ENCODE data around the gene SLMAP.

The SLMAP gene

DNA sequence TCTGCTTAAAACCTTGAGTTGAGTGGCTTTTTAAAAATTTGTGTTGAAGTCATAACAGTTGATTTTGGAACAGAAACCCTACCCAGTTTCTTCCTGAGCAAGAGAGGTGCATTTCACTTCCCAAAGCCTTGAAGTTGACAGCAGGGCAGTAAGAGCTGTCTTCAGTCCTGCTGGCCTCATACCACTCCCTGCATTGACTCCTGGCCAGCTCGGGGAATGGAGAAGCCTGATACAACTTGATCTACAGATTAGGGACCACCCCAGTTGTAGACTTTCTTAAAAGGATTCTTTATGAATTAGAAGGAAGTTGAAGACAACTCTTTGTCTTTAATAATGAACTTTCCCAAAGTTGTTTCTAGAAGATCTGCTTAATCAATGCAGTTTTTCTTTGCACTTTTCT, 161.5 kb downstream of the SLMAP start:
- Histone ChIP-seq H3K79me1 (replicated peaks; ENCODE audit: low read length, poor library complexity, severe bottlenecking) (peaks cover 6% of the 10 kb centered on the region), H3K14ac (ENCODE audit: low read length in 2 of 2) (no peak overlapping the region), H4K8ac (ENCODE audit: low read length) (no peak overlapping the region), H2BK120ac (ENCODE audit: low read depth, low read length) (no peak overlapping the region), H3K23ac (ENCODE audit: low read length in 2 of 2) (no peak overlapping the region), H4K91ac (ENCODE audit: low read length) (no peak overlapping the region), H2BK12ac (ENCODE audit: low read length in 2 of 2) (no peak overlapping the region), H3K9me3 (ENCODE audit: control insufficient read depth, low read length) (no peaks in the 10 kb centered on the region), H3K4ac (ENCODE audit: low read depth in 1 of 2, low read length in 2 of 2) (peak overlapping the region in 1 of 2 experiments; percentile 58), H3K4me3 (ENCODE audit: insufficient read depth in 1 of 2, low read depth in 1 of 2, low read length in 2 of 2) (no peak overlapping the region), H3K36me3 (ENCODE audit: control insufficient read depth in 1 of 2, insufficient read depth in 2 of 2, low read depth in 1 of 2, low read length in 2 of 2) (peaks cover 18 to 52% of the 10 kb centered on the region in 2 experiments), H3K4me1 (ENCODE audit: control insufficient read depth, insufficient read depth, low read depth, low read length) (no peaks in the 10 kb centered on the region), H2AK5ac (ENCODE audit: low read length, severe bottlenecking) (no peak overlapping the region), H3K18ac (ENCODE audit: low read depth in 1 of 2, low read length in 2 of 2) (peak overlapping the region in 1 of 2 experiments; percentile 57), H3K9ac (ENCODE audit: low read length) (peak overlapping the region; percentile 37), H3K4me2 (ENCODE audit: low read length, poor library complexity, severe bottlenecking) (no peak overlapping the region), H2AFZ (ENCODE audit: low read depth, low read length) (no peak overlapping the region), H3K27ac (ENCODE audit: low read length, poor library complexity, severe bottlenecking) (no peak overlapping the region), H2BK5ac (ENCODE audit: low read depth, low read length, poor library complexity, severe bottlenecking) (no peak overlapping the region), H3K27me3 (ENCODE audit: control insufficient read depth in 1 of 2, insufficient read depth in 1 of 2, low read length in 2 of 2) (no peaks in the 10 kb centered on the region), H2BK15ac (ENCODE audit: low read depth, poor library complexity, severe bottlenecking) (no peak overlapping the region)
- no CpG with 5 or more reads among the region's 1 CpG for WGBS
- DNase-seq: peak; percentile 40

DNA sequence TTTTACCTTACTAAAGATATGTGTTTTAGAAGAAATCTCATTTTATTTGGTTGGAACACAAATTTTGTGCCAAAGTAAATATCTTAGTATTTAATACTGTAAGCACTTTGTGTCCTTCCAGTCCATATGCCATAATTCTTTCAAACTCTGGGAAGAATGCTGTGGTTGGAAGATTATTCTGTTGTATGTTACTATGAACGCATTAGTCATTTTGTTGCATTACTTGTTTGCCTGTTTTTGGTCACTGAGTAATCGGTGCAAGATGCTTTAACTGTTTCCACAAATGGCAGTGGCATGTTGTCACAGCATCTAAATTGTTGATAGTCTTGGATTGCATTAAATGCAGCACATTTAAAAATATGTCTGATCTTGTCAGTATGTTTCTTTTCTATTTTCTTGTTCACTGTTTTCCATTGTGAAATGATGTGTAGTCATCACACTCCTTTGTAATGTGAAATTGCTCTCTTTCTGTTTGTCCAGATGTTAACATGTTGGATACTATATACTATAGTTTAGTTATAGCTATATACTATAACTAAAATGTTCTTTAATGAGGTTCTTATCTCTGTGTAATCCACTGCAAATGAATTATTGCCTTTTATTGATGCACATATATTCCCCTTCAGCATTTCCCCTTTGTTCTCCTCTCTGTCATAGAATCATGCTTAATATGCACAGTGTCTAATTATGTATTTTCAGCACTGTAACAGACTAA, 162.2 kb downstream of the SLMAP start:
- H3K4ac ChIP-seq (ENCODE audit: low read depth in 1 of 2, low read length in 2 of 2): no peak overlapping the region
- H2AK5ac ChIP-seq (ENCODE audit: low read length, severe bottlenecking): no peak overlapping the region
- H3K23ac ChIP-seq (ENCODE audit: low read length in 2 of 2): no peak overlapping the region
- H3K9me3 ChIP-seq (ENCODE audit: control insufficient read depth, low read length): no peaks in the 10 kb centered on the region
- no peak overlapping the region for H2BK120ac ChIP-seq (ENCODE audit: low read depth, low read length)
- H4K91ac ChIP-seq (ENCODE audit: low read length): no peak overlapping the region
- H3K4me3 ChIP-seq (ENCODE audit: insufficient read depth in 1 of 2, low read depth in 1 of 2, low read length in 2 of 2): no peak overlapping the region
- H3K4me1 ChIP-seq (ENCODE audit: control insufficient read depth, insufficient read depth, low read depth, low read length): no peaks in the 10 kb centered on the region
- H3K27ac ChIP-seq (ENCODE audit: low read length, poor library complexity, severe bottlenecking): no peak overlapping the region
- no peaks in the 10 kb centered on the region for H3K27me3 ChIP-seq (ENCODE audit: control insufficient read depth in 1 of 2, insufficient read depth in 1 of 2, low read length in 2 of 2)
- no peak overlapping the region for H4K8ac ChIP-seq (ENCODE audit: low read length)
- H3K4me2 ChIP-seq (ENCODE audit: low read length, poor library complexity, severe bottlenecking): no peak overlapping the region
- no peak overlapping the region for H2BK12ac ChIP-seq (ENCODE audit: low read length in 2 of 2)
- no peak overlapping the region for H2BK15ac ChIP-seq (ENCODE audit: low read depth, poor library complexity, severe bottlenecking)
- H2AFZ ChIP-seq (ENCODE audit: low read depth, low read length): no peak overlapping the region
- peak; percentile 92 for DNase-seq
- H3K18ac ChIP-seq (ENCODE audit: low read depth in 1 of 2, low read length in 2 of 2): no peak overlapping the region
- H2BK5ac ChIP-seq (ENCODE audit: low read depth, low read length, poor library complexity, severe bottlenecking): no peak overlapping the region
- H3K14ac ChIP-seq (ENCODE audit: low read length in 2 of 2): no peak overlapping the region
- peak overlapping the region; percentile 46 for H3K9ac ChIP-seq (ENCODE audit: low read length)
- peaks cover 6% of the 10 kb centered on the region for H3K79me1 ChIP-seq (replicated peaks; ENCODE audit: low read length, poor library complexity, severe bottlenecking)
- WGBS: 2% methylated on average over 2 of the region's 2 CpGs
- H3K36me3 ChIP-seq (ENCODE audit: control insufficient read depth in 1 of 2, insufficient read depth in 2 of 2, low read depth in 1 of 2, low read length in 2 of 2): peaks cover 18 to 53% of the 10 kb centered on the region in 2 experiments

DNA sequence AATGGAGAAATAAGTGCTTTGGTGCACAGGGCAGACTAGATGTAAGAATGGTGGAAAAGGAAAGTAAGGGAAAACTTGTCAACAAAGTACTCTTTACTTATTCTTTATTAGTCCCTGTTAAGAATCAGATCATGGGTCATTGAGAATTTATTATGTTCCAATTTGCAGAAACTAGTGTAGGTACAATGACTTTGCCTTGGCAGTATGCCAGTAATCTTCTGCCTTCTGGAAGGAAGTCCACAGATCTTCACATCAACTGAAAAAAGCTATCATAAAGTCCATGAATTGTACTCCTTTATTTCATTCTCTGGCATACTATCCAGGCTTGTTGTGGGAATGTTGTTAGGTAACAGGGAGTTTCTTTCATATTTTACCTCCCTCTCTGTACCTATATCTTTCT, 163.9 kb downstream of the SLMAP start:
- no peak overlapping the region for H4K8ac ChIP-seq (ENCODE audit: low read length)
- H3K9me3 ChIP-seq (ENCODE audit: control insufficient read depth, low read length): no peaks in the 10 kb centered on the region
- no peak overlapping the region for H3K23ac ChIP-seq (ENCODE audit: low read length in 2 of 2)
- H2BK120ac ChIP-seq (ENCODE audit: low read depth, low read length): no peak overlapping the region
- no peak overlapping the region for H2BK5ac ChIP-seq (ENCODE audit: low read depth, low read length, poor library complexity, severe bottlenecking)
- H3K9ac ChIP-seq (ENCODE audit: low read length): no peak overlapping the region
- H3K36me3 ChIP-seq (ENCODE audit: control insufficient read depth in 1 of 2, insufficient read depth in 2 of 2, low read depth in 1 of 2, low read length in 2 of 2): peaks cover 9 to 49% of the 10 kb centered on the region in 2 experiments
- H2BK15ac ChIP-seq (ENCODE audit: low read depth, poor library complexity, severe bottlenecking): no peak overlapping the region
- H3K27ac ChIP-seq (ENCODE audit: low read length, poor library complexity, severe bottlenecking): no peak overlapping the region
- no peak overlapping the region for H2BK12ac ChIP-seq (ENCODE audit: low read length in 2 of 2)
- H4K91ac ChIP-seq (ENCODE audit: low read length): no peak overlapping the region
- no peak overlapping the region for H2AK5ac ChIP-seq (ENCODE audit: low read length, severe bottlenecking)
- no peak overlapping the region for H3K4me2 ChIP-seq (ENCODE audit: low read length, poor library complexity, severe bottlenecking)
- no peak overlapping the region for H3K4me3 ChIP-seq (ENCODE audit: insufficient read depth in 1 of 2, low read depth in 1 of 2, low read length in 2 of 2)
- H3K79me1 ChIP-seq (replicated peaks; ENCODE audit: low read length, poor library complexity, severe bottlenecking): peaks cover 5% of the 10 kb centered on the region
- no peaks in the 10 kb centered on the region for H3K4me1 ChIP-seq (ENCODE audit: control insufficient read depth, insufficient read depth, low read depth, low read length)
- peak; percentile 17 for DNase-seq
- H2AFZ ChIP-seq (ENCODE audit: low read depth, low read length): no peak overlapping the region
- H3K18ac ChIP-seq (ENCODE audit: low read depth in 1 of 2, low read length in 2 of 2): no peak overlapping the region
- H3K14ac ChIP-seq (ENCODE audit: low read length in 2 of 2): peak overlapping the region in 1 of 2 experiments; percentile 53
- H3K27me3 ChIP-seq (ENCODE audit: control insufficient read depth in 1 of 2, insufficient read depth in 1 of 2, low read length in 2 of 2): no peaks in the 10 kb centered on the region
- no peak overlapping the region for H3K4ac ChIP-seq (ENCODE audit: low read depth in 1 of 2, low read length in 2 of 2)

DNA sequence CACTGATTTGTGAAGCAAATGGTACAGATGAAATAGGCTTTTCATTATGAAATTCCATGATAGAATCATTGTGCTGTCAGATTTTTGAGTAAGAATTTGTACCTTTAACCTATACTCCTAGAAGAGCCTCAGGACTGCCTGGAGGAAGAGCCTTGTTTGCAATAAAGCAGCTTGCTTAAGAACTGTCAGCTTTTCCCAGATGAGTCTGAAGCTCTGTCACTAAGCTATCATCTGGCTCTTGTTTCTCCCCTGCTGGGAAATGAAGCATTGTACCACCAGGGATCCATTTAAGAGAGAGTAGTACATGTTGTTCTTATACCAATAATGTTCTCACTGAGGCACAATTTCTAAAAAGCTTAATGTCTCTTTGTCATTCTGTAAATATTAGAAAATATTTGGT, 167.0 kb downstream of the SLMAP start:
- H3K23ac ChIP-seq (ENCODE audit: low read length in 2 of 2): no peak overlapping the region
- no peak overlapping the region for H3K4me2 ChIP-seq (ENCODE audit: low read length, poor library complexity, severe bottlenecking)
- H3K14ac ChIP-seq (ENCODE audit: low read length in 2 of 2): no peak overlapping the region
- no peak overlapping the region for H3K18ac ChIP-seq (ENCODE audit: low read depth in 1 of 2, low read length in 2 of 2)
- H3K27ac ChIP-seq (ENCODE audit: low read length, poor library complexity, severe bottlenecking): no peak overlapping the region
- H3K4me1 ChIP-seq (ENCODE audit: control insufficient read depth, insufficient read depth, low read depth, low read length): no peaks in the 10 kb centered on the region
- H3K9me3 ChIP-seq (ENCODE audit: control insufficient read depth, low read length): no peaks in the 10 kb centered on the region
- DNase-seq: no peak
- no peak overlapping the region for H2AFZ ChIP-seq (ENCODE audit: low read depth, low read length)
- H3K9ac ChIP-seq (ENCODE audit: low read length): no peak overlapping the region
- no peak overlapping the region for H2BK120ac ChIP-seq (ENCODE audit: low read depth, low read length)
- H2BK12ac ChIP-seq (ENCODE audit: low read length in 2 of 2): no peak overlapping the region
- peaks cover 11 to 39% of the 10 kb centered on the region in 2 experiments for H3K36me3 ChIP-seq (ENCODE audit: control insufficient read depth in 1 of 2, insufficient read depth in 2 of 2, low read depth in 1 of 2, low read length in 2 of 2)
- no peak overlapping the region for H3K4ac ChIP-seq (ENCODE audit: low read depth in 1 of 2, low read length in 2 of 2)
- H3K4me3 ChIP-seq (ENCODE audit: insufficient read depth in 1 of 2, low read depth in 1 of 2, low read length in 2 of 2): no peak overlapping the region
- H3K27me3 ChIP-seq (ENCODE audit: control insufficient read depth in 1 of 2, insufficient read depth in 1 of 2, low read length in 2 of 2): no peaks in the 10 kb centered on the region
- H4K8ac ChIP-seq (ENCODE audit: low read length): no peak overlapping the region
- no peak overlapping the region for H2AK5ac ChIP-seq (ENCODE audit: low read length, severe bottlenecking)
- H4K91ac ChIP-seq (ENCODE audit: low read length): no peak overlapping the region
- peaks cover 9% of the 10 kb centered on the region for H3K79me1 ChIP-seq (replicated peaks; ENCODE audit: low read length, poor library complexity, severe bottlenecking)
- no peak overlapping the region for H2BK5ac ChIP-seq (ENCODE audit: low read depth, low read length, poor library complexity, severe bottlenecking)
- H2BK15ac ChIP-seq (ENCODE audit: low read depth, poor library complexity, severe bottlenecking): no peak overlapping the region

All from mesenchymal stem cell (in vitro differentiated cells and primary cell).